Choroid plexus epithelial cell (primary cell): Measurements from ENCODE around the gene DCK.

Experiments used
- DNase-seq: peaks from one replicate; pipeline ENCODE4 v3.0.0-alpha.2; 2010; ENCODE audit warnings: low read depth
- H3K4me3 ChIP-seq: 2 replicates; pipeline ENCODE4 v1.5.1; 2011; ENCODE audit warnings: low read depth, mild to moderate bottlenecking, control low read depth, low read length, moderate library complexity
- CTCF ChIP-seq: conservative IDR thresholded peaks from 2 replicates; pipeline ENCODE4 v1.5.1; 2011; ENCODE audit warnings: low read depth, mild to moderate bottlenecking, control low read depth, inconsistent platforms, low read length, moderate library complexity

The DCK gene

DNA sequence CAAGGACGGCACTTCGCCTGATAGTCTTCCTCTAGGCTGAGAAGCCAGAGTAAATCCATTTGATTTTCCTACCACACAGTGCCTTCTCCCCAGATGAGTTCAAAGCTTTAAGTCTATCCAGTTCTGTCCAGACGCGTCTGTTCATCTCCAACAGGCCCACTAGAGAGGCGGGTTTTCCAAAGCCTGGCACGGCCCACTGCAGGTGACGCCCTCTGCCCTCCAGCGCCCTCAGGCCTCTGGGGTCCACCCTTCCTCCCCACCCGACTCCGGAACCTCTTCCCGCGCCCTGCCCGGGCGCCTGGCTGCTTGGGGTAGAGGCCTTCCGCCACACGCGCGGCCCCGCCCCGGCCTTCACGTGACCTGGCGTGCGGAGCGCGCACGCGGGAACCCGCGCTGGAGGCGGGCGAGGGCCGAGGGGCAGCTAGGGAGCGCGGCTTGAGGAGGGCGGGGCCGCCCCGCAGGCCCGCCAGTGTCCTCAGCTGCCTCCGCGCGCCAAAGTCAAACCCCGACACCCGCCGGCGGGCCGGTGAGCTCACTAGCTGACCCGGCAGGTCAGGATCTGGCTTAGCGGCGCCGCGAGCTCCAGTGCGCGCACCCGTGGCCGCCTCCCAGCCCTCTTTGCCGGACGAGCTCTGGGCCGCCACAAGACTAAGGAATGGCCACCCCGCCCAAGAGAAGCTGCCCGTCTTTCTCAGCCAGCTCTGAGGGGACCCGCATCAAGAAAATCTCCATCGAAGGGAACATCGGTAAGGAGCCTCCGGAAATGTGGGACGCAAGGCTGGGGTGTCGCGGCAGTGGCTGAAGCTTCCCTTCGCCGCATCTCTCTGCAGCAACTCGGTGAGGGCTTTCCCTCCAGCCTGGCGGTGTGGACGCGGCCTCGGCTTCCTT lies at the start of gene DCK:
TSS of gene DCK (plus strand) at position 469 of the 888 bp plus-strand sequence. CDS start at position 656, 187 bp downstream.
- peak; percentile 91 for DNase-seq
- no peak for TF ChIP-seq CTCF
- peak within 1 kb of the TSS; percentile 83 for H3K4me3 ChIP-seq

DNA sequence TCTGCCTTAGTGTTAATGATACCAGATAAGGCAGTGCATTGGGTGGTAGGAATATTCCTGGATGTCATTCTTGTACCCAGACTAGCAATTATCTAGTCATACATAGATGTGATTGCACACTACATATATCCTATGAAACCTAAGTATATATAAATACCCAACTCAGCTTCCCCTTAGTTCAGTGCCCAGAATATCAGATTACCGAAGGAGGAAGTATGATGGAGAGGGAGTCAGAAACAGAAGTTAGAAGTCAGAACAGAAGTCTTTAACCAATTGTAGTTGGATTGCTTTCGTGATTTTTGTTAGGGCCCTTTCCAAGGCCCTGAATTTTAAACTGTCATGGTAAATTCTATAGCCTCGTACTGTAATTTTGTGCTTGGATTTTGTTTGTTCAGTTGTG lies 48.4 kb upstream of the DCK start:
- peak; percentile 29 for DNase-seq

GRCh38 chr4:70945452-70946055 lies 47.9 kb upstream of the DCK start:
- peak; percentile 58 for DNase-seq
- TF ChIP-seq CTCF = no peak
- no peak overlapping the region for H3K4me3 ChIP-seq

More for the DNA sequence above, 48.4 kb upstream of the DCK start:
- TF ChIP-seq CTCF = no peak
- no peak overlapping the region for H3K4me3 ChIP-seq

- TF ChIP-seq CTCF = no peak
- DNase-seq = no peak
- H3K4me3 ChIP-seq = no peak overlapping the region
Observed at GRCh38 chr4:70946939-70947338, 46.5 kb upstream of the DCK start.

DNA sequence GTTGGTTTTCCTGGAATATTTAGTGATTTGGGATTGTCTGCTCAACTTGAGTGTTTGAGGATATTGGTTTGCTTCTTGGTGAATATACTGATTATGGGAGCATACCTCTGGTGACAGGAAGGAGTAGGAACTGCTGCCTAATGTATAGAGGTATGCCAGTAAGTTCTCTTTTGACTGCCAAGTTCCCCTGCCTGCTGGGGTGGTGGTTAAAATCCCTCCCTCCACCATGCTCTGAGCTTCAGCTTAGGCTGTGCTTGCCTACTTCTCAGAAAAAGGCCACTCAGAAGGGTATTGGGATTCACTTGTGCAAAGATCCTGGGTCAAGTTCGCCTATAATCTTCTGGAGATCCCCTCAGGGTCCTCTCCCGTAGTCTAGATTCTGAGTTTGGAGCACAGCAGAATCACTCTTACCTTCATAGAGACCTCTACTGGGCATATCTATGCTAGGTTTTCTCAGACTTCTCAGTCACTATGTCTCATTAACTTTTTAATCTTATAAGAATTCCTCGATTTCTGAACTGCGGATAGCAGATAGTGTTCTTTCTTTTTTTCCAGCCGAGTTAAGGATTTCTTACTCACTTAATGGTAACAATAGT lies 44.7 kb upstream of the DCK start:
- TF ChIP-seq CTCF = no peak
- no peak for DNase-seq
- H3K4me3 ChIP-seq = no peak overlapping the region

GRCh38 chr4:70954032-70954431 lies 39.4 kb upstream of the DCK start:
- DNase-seq = no peak
- no peak for TF ChIP-seq CTCF
- no peak overlapping the region for H3K4me3 ChIP-seq
